ENCODE measurements around the gene QRFP.

DNA sequence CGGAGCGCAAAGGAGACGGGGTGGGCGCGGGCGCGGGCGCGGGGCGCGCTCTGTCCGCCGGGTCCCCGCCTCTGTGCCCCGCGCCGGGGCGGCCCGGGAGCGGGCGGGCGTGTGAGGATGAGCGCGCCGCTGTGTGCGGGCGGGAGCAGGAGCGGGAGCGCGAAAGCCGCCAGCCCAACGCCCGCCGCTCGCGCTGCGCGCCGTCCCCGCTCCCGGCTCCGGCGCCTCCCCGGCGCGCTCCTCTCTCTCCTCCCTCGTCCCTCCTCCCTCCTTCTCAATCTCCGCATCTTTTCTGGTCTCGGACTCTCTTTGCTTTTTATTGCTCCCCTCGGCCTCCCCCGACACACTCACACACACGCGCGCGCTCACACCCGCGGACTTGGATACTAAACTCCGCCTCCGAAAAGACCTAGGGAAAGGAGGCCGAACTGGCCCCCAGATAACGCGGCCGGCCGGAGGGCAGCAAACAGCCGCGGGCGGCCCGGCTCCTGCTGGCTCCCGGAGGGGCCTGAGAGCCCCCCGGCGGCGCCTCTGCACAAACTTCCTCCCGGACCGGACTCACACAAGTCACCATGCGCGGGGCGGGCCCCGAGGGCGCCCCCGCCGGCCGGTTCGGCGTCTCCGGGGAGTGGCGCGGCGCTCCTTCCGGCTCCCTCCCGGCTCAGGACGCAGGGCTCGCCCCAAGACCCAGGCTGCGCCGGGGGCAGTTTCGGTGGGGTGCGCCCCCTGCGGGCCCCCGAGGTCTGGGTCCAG lies 42.2 kb upstream of the QRFP start, which contains the start of gene FIBCD1:
- TF ChIP-seq CTCF (IDR thresholded peaks at IDR 0.05; ENCODE audit: low read depth, low read length): peak; percentile 43
- TF ChIP-seq POLR2A (IDR thresholded peaks at IDR 0.05; ENCODE audit: extremely low read depth, insufficient read length): no peak

All from NB4 (cell line).